HG02678 (cell line): ENCODE results near the gene DEXI.
"Not testable (repeated sequence)": the region's sequence is repeated elsewhere in the genome, so short reads cannot be mapped to it uniquely, and the experiment has no call there.

ENCODE experiments used
- ATAC-seq: cut with Tn5 transposase; IDR thresholded peaks from one replicate; pipeline ENCODE4 v1.9.1; 2021; ENCODE audit warnings: mild to moderate bottlenecking, moderate library complexity; ENCODE audit not compliant: unreplicated experiment

DEXI gene

GRCh38 chr16:10969615-10970014 lies 27.3 kb upstream of the DEXI start:
- no peak for ATAC-seq

- no peak for ATAC-seq
These were observed 26.2 kb upstream of the DEXI start for GRCh38 chr16:10968498-10968897.

GRCh38 chr16:10967986-10968385 lies 25.7 kb upstream of the DEXI start:
- no peak for ATAC-seq

- not testable (repeated sequence) for ATAC-seq
These were observed 24.3 kb upstream of the DEXI start for GRCh38 chr16:10966559-10966958.

GRCh38 chr16:10966129-10966528 lies 23.9 kb upstream of the DEXI start:
- no peak for ATAC-seq

GRCh38 chr16:10965440-10966061 lies 23.3 kb upstream of the DEXI start:
- ATAC-seq, result peak; percentile 64

GRCh38 chr16:10964891-10965326 lies 22.6 kb upstream of the DEXI start:
- ATAC-seq, result peak; percentile 47

GRCh38 chr16:10964039-10964890 lies 22.0 kb upstream of the DEXI start:
- ATAC-seq, result peak; percentile 37

GRCh38 chr16:10961231-10961630 lies 19.0 kb upstream of the DEXI start:
- ATAC-seq, result no peak

GRCh38 chr16:10959161-10959560 lies 16.9 kb upstream of the DEXI start:
- no peak for ATAC-seq

GRCh38 chr16:10957771-10958482 lies 15.7 kb upstream of the DEXI start:
- no peak for ATAC-seq

- no peak for ATAC-seq
These were observed 12.6 kb upstream of the DEXI start for GRCh38 chr16:10954903-10955302.

- ATAC-seq, result no peak
These were observed 8.8 kb upstream of the DEXI start for GRCh38 chr16:10951026-10951425.

GRCh38 chr16:10950393-10950792 lies 8.1 kb upstream of the DEXI start:
- no peak for ATAC-seq

- peak; percentile 69 for ATAC-seq
These were observed 7.2 kb upstream of the DEXI start for GRCh38 chr16:10949424-10949970.

GRCh38 chr16:10947211-10947787 lies 5.0 kb upstream of the DEXI start:
- no peak for ATAC-seq

GRCh38 chr16:10946308-10946707 lies 4.0 kb upstream of the DEXI start:
- ATAC-seq, result no peak

- no peak for ATAC-seq
These were observed 3.0 kb upstream of the DEXI start for GRCh38 chr16:10945065-10945787.

GRCh38 chr16:10944249-10945064 lies 2.2 kb upstream of the DEXI start, which contains the start of gene CLEC16A:
CLEC16A (plus strand) TSS chr16:10944564; CDS start chr16:10944718, 154 bp downstream.
- ATAC-seq, result peak; percentile 71

GRCh38 chr16:10943064-10943353 lies 741 bp upstream of the DEXI start:
- ATAC-seq, result no peak
